Body of pancreas (tissue), 4 donors: ENCODE results near the gene CEACAM19. TPM values are rescaled to one million over a fixed set of nuclear protein-coding genes. Genes with fewer than 3 reads are reported as not detected.

Experiments used
- ATAC-seq: fragments of 150-250 bp; one replicate; pipeline ENCODE4 v1.9.1; 2016
- DNase-seq, 4 donors: peaks; one replicate each; pipeline ENCODE4 v3.0.0-alpha.2; 2019
- H3K27ac ChIP-seq, 4 donors: fragments of 200-600 bp; sonication (generic); 1 replicate in 3 of 4; 2 replicates in 1 of 4; pipeline versions ENCODE4 v1.5.1 to v1.6.1; 2016 to 2019; ENCODE audit warnings: mild to moderate bottlenecking in 1 of 4, mixed read lengths in 1 of 4, moderate library complexity in 1 of 4
- H3K27me3 ChIP-seq, 2 donors: fragments of 200-600 bp; sonication (generic); one replicate each; pipeline ENCODE4 v1.6.0; 2016; ENCODE audit warnings: mild to moderate bottlenecking in 1 of 2
- H3K36me3 ChIP-seq, 2 donors: fragments of 200-600 bp; sonication (generic); replicated peaks in 1 of 2; 2 replicates each; pipeline ENCODE4 v1.5.1; 2016; ENCODE audit warnings: low read depth in 2 of 2; ENCODE audit not compliant: insufficient read depth in 1 of 2
- H3K4me1 ChIP-seq: fragments of 200-600 bp; sonication (generic); one replicate; pipeline ENCODE4 v1.6.0; 2016
- H3K4me3 ChIP-seq, 2 donors: fragments of 200-600 bp; sonication (generic); 1 replicate in 1 of 2; 2 replicates in 1 of 2; pipeline ENCODE4 v1.5.1; 2016 to 2019
- H3K9me3 ChIP-seq, 3 donors: fragments of 200-600 bp; sonication (generic); 1 replicate in 2 of 3; 2 replicates in 1 of 3; pipeline ENCODE4 v1.5.1; 2016
- POLR2A ChIP-seq, 3 donors: fragments of 450-650 bp; IDR thresholded peaks; one replicate each; pipeline ENCODE4 v1.6.1; 2016; ENCODE audit warnings: antibody characterized with exemption in 3 of 3, mild to moderate bottlenecking in 2 of 3
- WGBS, 2 donors: methylation state at CpG; one replicate each; pipeline ENCODE4 v1.1.5; 2017; 5-methylcytosine and 5-hydroxymethylcytosine counted together
- intact Hi-C: fragments of 100-400 bp; cut with DNase I; formaldehyde crosslinking; loops from one replicate; pipeline ENCODE4 v1.15.1; 2023
- total RNA-seq, 2 donors: library from RNA; depleted of rRNA; stranded (reverse); fragments of >200 nt; gene quantifications; one replicate each; pipeline ENCODE4 v1.1.0, GENCODE V29; 2016
- TF ChIP-seq, protein P1 (sequence below), 7 experiments: fragments of 450-650 bp in 4 of 7; fragments of 200-600 bp in 3 of 7; sonication (generic) in 3 of 7; IDR thresholded peaks; one replicate each; pipeline ENCODE4 v1.5.1; 2016 to 2019; ENCODE audit warnings: antibody characterized with exemption in 7 of 7

Gene CEACAM19
- total RNA-seq, 2 donors from 2014 or later: 3.9 to 5.3 TPM

DNA sequence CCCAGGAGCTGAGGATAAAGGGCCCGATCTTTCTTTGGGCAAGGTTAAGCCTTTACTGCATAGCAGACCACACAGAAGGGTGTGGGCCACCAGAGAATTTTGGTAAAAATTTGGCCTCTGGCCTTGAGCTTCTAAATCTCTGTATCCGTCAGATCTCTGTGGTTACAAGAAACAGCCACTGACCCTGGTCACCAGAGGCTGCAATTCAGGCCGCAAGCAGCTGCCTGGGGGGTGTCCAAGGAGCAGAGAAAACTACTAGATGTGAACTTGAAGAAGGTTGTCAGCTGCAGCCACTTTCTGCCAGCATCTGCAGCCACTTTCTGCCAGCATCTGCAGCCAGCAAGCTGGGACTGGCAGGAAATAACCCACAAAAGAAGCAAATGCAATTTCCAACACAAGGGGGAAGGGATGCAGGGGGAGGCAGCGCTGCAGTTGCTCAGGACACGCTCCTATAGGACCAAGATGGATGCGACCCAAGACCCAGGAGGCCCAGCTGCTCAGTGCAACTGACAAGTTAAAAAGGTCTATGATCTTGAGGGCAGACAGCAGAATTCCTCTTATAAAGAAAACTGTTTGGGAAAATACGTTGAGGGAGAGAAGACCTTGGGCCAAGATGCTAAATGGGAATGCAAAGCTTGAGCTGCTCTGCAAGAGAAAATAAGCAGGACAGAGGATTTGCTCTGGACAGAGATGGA, 8.4 kb upstream of the CEACAM19 start:
- Histone ChIP-seq H3K4me3 (no peak overlapping the region), H3K4me1 (no peaks in the 10 kb centered on the region), H3K27ac (no peak overlapping the region), H3K27me3 (no peaks in the 10 kb centered on the region), H3K9me3 (no peaks in the 10 kb centered on the region), H3K36me3 (peaks cover 5 to 23% of the 10 kb centered on the region in 2 donors)
- intact Hi-C loops: no loop called here
- TF ChIP-seq, protein P1, sequence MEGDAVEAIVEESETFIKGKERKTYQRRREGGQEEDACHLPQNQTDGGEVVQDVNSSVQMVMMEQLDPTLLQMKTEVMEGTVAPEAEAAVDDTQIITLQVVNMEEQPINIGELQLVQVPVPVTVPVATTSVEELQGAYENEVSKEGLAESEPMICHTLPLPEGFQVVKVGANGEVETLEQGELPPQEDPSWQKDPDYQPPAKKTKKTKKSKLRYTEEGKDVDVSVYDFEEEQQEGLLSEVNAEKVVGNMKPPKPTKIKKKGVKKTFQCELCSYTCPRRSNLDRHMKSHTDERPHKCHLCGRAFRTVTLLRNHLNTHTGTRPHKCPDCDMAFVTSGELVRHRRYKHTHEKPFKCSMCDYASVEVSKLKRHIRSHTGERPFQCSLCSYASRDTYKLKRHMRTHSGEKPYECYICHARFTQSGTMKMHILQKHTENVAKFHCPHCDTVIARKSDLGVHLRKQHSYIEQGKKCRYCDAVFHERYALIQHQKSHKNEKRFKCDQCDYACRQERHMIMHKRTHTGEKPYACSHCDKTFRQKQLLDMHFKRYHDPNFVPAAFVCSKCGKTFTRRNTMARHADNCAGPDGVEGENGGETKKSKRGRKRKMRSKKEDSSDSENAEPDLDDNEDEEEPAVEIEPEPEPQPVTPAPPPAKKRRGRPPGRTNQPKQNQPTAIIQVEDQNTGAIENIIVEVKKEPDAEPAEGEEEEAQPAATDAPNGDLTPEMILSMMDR (IDR thresholded peaks at IDR 0.05): no peak
- no peak for TF ChIP-seq POLR2A (IDR thresholded peaks at IDR 0.05)
- DNase-seq (peak in 1 of 4 donors; percentile 27), ATAC-seq (no peak)
- 79 to 92% methylated on average over 4 to 7 of the region's 7 CpGs for WGBS, 2 donors

DNA sequence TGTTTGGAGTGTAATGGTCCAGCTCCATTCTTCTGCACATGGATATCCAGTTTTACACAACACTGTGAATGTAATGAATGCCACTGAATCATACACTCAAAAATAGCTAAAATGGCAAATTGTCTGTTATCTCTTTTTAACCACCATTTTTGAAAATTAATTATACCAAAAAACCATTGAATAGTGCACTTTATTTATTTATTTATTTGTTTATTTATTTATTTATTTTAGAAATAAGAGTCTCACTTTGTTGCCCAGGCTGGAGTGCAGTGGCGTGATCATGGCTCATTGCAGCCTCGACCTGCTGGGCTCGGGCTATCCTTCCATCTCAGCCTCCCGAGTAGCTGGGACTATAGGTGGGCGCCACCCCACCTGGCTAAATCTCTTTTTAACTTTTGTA, 7.3 kb upstream of the CEACAM19 start:
- H3K27me3 ChIP-seq: no peaks in the 10 kb centered on the region
- peaks cover 5 to 18% of the 10 kb centered on the region in 2 donors for H3K36me3 ChIP-seq
- no peak for ATAC-seq
- WGBS, 2 donors: 94 to 99% methylated on average over 5 of the region's 5 CpGs
- no peak for TF ChIP-seq POLR2A (IDR thresholded peaks at IDR 0.05)
- TF ChIP-seq, protein P1 (IDR thresholded peaks at IDR 0.05): no peak
- intact Hi-C loops: no loop called here
- no peaks in the 10 kb centered on the region for H3K9me3 ChIP-seq
- no peak overlapping the region for H3K27ac ChIP-seq
- H3K4me1 ChIP-seq: no peaks in the 10 kb centered on the region
- no peak overlapping the region for H3K4me3 ChIP-seq
- no peak for DNase-seq

DNA sequence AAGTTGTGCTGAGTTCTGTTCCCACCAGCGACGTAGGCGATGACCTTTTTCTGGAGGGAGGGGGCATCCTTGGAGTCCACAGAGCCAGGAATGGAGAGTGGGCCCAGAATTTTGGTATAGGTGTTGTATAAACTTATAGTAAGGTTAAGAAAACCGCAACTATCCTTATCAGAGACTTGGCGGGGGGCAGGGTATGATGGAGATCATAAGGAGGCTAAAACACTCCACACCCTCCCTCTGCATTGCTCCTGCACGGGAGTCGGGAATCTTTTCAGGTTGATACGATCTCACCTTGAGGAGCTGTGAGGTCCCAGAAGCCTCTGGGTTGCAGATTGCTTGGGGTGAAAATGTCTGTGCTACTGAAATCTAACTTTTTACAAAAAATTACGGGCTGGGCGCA, 6.3 kb upstream of the CEACAM19 start:
- 91 to 96% methylated on average over 10 of the region's 10 CpGs for WGBS, 2 donors
- H3K27me3 ChIP-seq: no peaks in the 10 kb centered on the region
- H3K36me3 ChIP-seq: peaks cover under 1 to 16% of the 10 kb centered on the region in 2 donors
- ATAC-seq: no peak
- TF ChIP-seq, protein P1 (IDR thresholded peaks at IDR 0.05): no peak
- TF ChIP-seq POLR2A (IDR thresholded peaks at IDR 0.05): no peak
- H3K4me3 ChIP-seq: no peak overlapping the region
- H3K9me3 ChIP-seq: no peaks in the 10 kb centered on the region
- intact Hi-C loops: no loop called here
- no peaks in the 10 kb centered on the region for H3K4me1 ChIP-seq
- no peak overlapping the region for H3K27ac ChIP-seq
- DNase-seq: no peak

DNA sequence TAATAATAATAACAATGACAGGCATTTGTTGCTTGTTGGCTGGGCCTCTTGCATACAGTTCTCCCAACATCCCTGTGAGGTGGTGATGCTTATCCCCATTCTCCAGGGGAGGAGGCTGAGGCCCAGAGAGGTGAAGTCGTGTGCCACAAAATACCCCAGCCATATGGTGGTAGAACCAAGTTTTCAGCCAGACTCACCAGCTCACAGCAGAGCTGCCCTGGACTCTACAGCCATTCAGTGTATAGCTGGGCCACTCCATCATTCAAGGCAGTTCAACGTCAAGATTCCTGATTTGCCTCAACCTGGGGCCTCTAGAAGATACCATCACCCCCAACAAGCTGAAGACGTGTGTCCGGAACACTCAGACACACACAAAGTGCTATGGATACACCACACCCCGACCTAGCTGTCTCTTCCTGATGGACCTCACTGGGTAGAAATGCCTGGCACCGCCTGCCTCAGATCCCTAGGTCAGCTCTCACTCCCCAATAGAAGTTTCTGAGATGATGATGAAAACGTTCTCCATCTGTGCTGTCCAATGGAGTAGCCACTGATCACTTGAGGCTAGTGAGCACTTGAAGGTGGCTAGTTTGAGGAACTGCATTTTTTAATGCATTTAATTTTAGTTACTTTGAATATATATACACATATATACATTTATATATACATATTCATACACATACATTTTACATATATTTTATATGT, 4.3 kb upstream of the CEACAM19 start:
- intact Hi-C loops: no loop called here
- TF ChIP-seq POLR2A (IDR thresholded peaks at IDR 0.05): no peak
- TF ChIP-seq, protein P1 (IDR thresholded peaks at IDR 0.05): no peak
- Histone ChIP-seq H3K4me1 (no peaks in the 10 kb centered on the region), H3K9me3 (no peaks in the 10 kb centered on the region), H3K27me3 (no peaks in the 10 kb centered on the region), H3K36me3 (peaks cover 0 to 5% of the 10 kb centered on the region in 2 donors), H3K4me3 (no peak overlapping the region), H3K27ac (no peak overlapping the region)
- DNase-seq (no peak), ATAC-seq (no peak)
- WGBS, 2 donors: 62 to 86% methylated on average over 4 to 7 of the region's 7 CpGs
